SW480 (cell line): ENCODE measurements around the gene TUBGCP3.

Source experiments
- DNase-seq: peaks from one replicate; pipeline ENCODE4 v3.0.0-alpha.2; 2016; ENCODE audit warnings: low spot score

Gene TUBGCP3

DNA sequence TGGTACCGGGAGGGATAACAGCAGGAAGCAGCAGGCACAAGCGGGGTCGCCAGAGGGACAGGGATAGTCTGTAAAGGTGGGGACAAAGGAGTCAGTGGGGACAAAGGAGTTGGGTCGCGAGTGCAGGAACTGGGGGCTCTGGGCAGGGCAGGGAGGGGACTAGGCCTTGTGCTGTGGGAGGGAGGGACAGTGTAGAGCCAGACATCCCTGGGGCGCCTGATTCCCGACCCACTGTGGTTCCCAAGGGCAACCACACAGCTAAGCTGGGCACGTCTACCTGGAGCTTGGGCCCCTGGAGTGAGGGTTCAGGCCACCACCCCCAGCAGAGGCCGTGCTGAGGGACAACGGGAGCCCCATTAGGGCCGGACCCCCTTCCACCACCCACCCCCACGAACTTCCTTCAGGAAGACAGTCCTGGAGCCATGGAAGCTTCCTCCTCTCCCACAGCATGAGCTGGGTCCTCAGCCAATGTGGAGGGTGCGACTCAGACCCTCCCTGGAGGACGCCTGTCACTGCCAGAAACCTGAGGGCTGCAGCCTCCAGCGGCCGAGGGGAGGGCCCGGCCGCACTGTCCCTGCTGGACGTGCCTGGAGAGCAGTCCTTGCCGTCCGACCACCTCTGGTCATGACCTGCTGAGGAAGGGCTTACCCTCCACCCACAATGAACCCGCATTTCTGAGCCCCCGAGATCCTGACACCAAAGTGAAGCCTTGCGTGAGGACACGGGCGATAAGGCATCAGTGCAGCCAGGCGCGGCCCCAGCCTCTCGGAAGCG lies 133.9 kb downstream of the TUBGCP3 start:
- DNase-seq, result no peak

DNA sequence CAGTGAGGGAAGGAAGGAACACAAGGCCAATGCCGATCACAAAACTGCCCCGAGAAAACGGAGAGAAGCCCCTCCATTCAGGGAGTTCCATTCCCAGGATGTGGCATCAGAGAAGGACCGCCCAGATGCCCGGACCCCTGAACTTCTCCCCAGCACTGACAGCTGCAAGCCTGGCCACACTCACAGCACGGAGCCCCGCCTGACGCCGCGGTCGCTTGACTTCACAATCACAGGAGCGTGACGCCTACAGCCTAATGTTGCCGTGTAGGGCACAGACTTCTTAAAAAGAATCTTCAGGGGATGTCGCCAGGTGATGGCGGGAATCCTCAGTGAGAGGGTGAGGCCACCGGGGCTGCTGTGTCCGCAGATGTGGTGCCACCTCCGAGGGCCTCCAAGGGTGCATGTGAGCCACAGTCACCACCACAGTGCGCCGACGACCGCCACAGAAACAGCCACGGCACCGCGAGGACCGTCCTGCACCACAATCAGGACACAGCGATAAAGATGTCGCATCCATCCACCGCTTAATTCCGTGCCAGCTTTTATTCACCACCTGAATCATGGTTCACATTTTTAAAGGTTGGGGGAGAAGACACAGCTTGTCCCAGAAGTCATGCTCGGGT lies 134.6 kb downstream of the TUBGCP3 start:
- no peak for DNase-seq

DNA sequence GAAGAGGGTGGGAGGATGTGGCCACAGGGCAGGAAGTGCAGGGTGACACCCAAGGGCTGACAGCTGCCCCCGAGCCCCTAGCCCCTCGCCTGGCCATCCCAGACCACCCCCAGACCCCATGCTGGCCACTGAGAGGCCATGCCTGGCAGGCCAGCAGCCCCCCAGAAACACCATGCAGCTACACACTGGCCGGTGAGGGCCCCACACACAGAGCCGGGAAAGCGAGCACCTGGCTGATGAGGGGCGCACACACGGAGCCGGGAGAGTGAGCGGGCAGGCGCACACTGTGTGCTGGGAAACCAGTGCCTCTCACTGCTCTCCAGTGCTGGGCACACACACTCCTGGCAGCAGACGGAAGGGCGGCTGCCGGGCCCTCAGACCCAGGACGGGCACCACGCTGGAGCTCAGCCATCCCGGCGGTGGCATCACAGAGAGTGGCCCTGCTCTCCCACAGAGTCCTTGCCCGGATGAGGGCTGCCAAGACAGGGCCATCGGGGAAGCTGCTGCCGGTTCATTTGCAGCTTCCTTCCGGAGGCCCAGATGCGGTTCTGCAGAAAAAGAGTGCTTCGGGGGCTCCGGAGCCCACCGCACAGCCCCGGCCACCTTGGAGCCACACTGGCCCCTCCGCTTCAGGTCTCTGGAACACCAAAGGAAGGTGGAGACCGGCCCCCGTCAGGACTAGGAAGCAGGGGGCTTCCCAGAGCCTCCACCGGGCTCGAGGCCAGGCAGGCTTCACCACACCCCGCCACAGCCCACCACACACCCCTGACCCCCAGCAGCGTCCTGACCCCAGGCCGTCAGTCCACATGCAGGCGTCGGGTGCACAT lies 135.4 kb downstream of the TUBGCP3 start:
- no peak for DNase-seq

DNA sequence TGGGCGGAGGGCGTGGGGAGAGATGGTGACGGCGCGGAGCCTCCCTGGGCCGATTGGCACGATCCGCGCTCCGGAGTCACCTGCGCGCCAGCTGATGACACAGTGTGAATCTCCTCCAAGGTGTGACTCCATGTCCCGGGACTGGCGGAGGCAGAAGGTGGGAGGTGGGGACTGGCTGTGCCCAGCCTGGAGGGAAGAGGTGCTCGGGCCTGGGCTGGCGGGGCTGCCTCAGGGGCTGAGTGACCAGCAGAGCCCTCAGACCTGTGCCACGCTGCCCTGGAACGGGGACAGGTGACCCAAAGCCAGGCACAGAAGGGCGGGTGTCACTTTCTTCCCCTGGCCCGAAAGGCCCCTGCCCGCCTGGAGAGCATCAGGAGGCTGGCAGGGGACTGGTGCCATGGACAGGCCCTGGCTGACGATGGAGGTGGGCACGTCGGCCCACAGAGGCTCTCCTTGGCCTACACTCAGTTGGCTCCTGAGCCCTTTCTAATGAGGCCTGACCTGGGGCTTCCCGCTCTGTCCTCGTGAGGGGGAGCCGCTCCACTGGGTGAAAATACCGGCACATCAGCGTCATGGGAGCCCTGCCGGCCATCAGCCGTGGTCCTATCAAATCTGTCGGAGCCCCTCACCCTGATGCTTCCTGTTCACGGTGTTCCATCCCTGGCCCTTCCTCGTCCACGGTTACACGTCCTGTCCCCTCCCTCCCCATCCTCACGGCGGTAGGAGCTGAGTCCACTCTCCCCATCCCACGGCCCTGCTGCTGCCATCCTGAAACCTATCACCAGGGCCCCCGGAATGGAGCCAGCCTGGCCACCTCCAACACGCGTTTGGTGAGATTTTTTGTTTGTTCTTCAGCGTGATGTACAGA lies 136.2 kb downstream of the TUBGCP3 start:
- DNase-seq, result no peak

DNA sequence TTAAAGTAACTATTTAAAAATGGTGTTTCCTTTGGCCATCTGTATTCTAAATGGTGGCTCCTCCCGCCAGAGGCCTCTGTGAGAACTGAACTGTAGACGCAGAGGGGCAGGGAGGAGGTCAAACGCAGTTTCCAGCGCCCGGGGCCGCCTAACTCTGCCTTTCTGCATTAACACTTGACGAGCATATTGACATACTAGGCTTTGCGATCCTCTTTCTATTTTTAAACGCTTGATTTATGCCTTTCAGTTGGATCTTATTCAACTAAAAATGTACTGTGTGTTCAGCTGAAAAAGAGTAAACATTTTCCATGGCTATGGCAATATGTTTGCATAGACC lies 137.1 kb downstream of the TUBGCP3 start:
- no peak for DNase-seq

DNA sequence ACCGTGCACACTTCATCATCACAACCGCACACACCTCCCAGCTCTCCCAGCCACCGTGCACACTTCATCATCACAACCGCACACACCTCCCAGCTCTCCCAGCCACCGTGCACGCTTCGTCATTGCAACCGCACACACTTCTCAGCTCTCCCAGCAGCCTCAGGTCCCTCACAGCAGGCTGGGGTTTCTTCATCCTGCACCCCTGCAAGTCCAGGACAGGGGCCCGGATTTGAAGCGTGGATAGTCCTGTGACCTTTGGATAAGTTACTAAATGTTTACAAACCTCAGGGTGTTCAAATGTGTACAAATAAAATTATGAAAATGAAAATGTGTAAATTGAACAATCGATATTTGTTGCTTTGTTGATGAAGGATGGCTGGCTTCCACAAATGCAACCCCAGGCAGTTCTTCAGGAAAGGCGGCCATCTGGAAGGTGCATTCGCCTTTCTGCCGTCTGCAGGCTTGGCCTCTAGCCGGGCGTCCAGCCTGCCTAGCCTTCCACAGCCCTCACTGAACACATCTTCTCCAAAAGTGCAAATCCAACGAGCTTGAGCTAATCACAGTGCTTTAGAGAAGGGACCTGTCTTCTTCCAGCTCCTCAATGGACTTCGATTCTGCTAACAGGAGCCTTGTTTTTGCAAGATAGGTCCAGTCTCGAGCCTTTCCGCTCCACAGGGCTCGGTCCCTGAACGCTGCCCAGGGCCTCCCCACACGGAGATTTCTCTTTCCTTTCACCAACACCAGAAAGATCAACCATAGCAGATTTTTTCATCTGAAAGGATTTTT lies 137.6 kb downstream of the TUBGCP3 start:
- DNase-seq, result no peak

DNA sequence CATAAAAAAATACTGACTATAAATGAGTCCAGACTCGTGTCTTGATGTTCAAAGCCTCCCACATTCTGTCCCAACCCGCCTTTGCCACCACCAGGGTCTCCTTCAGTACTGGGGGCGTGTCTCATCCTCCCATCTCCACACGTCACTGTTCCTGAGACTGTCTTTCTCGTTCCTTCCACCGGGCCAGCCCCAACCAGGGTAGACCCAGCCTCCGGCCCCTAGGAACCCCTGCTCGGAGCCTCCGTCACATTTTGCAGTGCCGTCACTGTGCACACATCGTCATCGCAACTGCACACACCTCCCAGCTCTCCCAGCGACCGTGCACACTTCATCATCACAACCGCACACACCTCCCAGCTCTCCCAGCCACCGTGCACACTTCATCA lies 138.4 kb downstream of the TUBGCP3 start:
- no peak for DNase-seq

DNA sequence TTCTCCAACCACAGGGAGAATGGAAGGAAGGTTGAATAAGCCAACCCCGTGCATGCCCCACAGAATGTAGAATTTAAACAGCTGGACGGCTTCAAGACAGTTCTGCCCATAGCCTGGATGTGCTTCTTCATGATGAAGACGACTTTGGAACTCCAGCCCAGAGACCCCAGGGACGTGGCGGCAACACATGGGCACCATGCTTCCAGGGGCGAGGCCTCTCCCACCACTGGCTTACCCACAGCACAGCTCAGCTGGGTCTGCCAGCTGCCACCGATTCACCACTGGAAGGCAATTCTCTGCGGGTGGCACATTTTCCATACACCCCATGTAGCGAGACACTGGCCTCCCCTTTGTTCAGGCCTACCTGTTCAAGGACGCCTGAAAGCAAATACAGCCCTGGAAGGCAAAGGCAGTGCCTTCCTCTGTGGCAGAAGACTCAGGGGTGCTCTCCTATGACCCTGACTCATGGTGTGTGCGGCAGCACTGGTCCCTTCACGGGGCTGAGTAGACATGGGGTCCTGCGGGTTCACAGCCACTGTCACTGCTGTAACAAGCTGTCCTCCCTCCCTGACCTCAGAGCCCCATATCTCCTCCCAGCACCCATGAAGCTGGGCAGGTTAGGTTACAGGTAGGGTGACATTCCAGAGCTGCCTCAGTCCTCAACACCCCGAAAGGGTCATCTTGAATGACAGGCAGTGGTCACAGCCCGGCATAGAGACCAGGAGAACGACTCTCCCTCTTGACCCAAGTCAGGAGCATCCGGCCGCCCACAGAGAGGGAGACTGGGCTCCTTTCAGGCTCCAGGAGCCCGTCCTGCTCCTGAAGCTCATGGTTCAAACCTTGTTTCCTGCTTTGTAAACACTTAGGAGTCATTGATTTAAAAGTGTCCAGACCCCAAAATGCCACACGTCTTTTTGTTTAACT lies 139.1 kb downstream of the TUBGCP3 start:
- DNase-seq, result no peak

DNA sequence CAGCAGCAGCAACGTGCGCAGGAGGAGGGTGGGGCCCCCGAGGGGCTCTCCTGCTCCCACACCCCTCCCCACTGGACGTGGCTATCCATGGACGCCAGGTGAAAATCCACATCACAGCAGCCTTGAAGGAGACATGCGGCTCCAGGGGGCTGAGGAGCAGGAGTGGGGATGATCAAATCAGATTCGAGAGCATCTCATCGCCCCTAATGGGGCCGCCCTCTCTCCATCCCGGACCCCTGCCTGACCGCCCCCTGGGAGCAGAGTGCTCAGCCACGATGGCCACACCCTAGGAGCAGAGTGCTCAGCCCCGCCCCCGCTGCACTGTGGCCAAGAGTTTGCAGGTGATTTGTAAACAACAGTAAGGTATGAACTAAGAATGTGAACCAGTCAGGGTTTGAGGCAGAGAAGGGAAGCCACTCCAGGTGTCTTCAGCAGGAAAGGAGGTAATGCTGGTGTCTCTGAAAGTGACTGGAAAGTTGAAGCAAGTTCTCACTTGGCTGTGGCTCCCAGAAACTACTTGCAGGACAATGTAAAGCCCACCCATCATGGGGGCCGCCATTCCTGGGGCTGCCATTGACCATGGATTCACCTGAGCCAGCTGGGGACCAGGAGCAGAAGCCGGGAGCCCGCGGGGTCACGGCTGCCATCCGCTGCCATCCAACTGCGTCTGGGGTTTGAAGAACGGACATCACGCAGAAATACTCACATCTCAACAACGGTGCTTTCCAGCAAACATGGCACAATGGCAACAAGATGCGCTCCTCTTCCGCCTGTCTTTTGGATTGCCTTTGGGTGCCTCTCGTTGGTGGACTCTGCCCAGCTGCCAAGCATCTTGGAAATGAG lies 140.0 kb downstream of the TUBGCP3 start:
- DNase-seq, result peak; percentile 18

DNA sequence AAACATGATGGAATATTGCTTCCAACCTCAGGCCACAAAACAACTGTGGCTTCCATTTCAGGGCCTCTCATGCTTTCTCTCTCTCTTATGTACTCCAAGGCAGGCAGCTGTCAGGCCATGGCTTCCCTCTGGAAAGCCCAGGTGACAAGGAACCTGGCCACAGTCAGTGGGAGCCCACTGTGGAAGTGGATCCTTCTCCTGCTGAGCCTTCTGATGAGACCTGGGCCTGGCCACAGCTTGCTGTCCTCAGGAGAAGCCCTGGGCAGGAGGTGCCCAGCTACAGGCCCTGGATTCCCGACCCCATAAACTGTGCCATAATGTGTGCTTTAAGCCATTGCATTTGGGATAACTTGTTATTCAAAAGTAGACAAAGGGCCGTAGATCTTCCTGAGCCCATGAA lies 140.6 kb downstream of the TUBGCP3 start:
- DNase-seq, result no peak

DNA sequence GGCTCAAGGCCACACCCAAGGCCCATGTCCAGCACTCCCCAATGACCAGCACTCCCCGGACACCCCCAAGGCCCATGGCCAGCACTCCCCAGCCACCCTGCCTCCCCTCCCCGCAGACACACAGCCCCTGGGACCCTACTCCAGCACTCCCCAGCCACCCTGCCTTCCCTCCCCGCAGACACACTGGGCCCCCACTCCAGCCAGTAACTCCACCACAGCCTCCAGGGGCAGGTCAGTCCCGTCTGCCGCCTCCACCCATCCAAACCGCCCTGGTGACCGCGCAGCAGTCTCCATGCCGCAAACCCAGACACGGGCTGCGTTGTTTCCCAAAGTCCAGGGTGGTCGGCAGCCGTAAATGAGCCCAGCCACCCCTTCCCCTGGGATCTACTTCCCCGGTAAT lies 141.1 kb downstream of the TUBGCP3 start:
- no peak for DNase-seq

DNA sequence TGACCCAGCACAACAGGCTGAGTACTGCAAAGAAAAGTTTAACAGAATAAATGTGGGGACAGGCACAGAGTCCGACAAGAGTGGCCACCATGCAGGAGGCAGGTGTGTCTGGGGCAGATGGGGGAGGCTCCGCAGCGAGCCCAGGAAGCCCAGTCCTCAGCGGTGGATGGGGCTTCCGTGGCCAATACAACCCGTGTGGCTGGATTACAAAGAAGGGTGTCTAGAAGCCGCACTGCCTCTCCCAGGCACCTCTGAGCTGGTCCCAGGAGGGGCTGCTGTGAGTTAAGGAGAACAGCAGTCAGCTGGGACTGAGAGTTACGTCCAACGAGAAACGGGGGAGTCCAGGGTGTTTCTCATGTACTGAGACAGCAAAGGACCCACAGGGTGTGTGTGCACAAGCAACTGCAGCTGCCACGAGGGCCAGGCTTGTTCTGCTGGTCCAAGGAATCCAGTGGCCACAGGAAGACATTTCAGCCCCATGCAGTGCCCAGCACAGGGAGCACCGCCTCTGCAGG lies 141.5 kb downstream of the TUBGCP3 start:
- DNase-seq, result no peak

DNA sequence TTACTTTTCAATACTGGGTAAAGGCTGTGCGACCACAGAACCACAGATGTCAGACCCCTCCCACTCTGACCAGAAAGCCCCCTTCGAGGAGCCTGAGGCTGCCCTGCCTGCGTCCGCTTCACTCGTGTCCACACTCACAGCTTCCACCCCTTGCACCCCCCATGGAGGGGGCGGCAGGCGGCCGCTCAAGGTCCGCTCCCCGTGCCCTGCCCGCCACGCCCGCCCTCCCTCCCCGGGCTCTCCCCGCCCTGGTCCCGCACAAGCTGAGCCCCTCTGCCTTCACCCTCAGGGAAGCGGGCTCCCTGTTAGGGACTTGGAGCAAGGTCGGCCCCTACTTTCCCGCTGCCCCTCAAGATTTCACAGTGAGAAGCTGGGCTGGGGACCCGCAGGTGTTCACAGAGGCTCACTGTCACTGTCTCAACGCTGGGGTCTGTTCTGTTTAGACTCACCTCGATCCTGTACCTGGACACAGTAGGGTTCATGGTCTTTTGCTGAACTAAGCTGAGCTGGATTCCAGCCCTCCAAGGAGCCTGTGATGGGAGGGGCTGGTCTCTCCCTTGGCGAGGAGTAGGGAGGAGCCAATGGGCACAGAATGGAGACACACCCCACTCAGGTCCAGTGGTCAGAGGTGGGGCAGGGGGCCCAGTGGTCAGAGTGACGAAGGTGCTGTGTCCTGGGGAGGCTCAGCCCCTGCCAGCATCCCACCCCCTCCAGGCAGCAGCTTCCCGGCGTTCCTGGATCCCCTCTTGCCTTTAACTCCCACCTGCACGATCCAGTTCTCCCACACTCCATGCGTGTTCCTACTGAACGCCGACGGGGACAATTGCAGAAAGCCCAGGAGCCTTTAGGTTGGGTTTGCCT lies 142.3 kb downstream of the TUBGCP3 start:
- DNase-seq, result no peak

DNA sequence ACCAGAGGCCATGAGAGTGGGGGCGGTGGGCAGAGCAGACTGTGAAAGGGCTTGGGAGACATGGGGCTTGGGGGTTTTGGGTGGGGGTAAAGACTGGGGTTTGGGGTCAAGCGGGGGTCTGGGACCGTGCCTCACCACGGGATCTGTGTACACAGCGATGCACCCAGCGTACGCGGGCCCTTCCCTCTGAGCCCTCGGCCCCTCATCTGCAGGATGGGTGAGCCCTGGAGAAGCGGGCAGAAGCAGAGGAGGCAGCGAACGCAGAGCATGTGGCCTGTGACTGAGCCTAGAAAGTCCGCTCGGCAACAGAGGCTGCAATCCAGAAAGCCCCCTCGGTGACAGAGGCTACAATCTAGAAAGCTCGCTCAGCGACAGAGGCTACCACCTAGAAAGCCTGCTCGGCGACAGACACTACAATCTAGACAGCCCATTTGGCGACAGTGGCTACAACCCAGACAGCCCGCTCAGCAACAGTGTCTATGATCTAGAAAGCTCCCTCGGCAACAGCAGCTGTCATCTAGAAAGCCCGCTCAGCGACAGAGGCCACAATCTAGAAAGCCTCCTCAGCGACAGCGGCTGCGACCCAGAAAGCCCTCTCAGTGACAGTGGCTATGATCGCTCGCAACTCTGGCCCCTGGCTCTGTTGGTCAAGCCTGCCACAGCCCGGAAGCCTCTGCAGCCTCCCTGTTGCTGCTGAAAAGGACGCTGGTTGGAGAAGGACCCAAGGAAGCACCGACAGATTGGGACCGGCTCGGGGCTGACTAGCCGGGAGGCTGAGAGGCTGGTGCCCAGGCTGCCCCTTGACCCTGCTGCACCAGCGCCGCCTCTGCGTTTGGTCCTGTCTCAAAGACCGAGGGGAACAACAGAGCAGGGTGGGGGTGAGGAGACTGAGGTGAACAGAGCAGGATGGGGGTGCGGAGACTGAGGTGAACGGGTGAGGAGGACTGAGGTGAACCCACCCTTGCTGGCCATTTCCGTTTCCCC lies 143.2 kb downstream of the TUBGCP3 start:
- no peak for DNase-seq

DNA sequence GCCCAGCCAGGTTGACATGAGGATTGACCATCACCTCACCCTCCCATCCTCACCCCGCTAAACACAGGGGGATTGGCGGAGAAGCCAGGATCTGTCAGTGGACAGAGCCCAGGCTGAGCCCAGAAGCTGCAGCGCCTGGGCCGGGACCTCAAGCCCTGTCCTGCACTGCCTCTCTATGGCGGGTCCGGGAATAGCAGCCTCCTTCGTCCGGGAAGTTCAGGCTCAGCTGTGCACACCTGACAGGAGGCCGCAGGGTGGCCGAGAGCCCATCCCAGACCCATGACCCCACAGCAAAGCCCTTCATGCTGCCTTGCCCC lies 144.0 kb downstream of the TUBGCP3 start:
- peak; percentile 55 for DNase-seq

DNA sequence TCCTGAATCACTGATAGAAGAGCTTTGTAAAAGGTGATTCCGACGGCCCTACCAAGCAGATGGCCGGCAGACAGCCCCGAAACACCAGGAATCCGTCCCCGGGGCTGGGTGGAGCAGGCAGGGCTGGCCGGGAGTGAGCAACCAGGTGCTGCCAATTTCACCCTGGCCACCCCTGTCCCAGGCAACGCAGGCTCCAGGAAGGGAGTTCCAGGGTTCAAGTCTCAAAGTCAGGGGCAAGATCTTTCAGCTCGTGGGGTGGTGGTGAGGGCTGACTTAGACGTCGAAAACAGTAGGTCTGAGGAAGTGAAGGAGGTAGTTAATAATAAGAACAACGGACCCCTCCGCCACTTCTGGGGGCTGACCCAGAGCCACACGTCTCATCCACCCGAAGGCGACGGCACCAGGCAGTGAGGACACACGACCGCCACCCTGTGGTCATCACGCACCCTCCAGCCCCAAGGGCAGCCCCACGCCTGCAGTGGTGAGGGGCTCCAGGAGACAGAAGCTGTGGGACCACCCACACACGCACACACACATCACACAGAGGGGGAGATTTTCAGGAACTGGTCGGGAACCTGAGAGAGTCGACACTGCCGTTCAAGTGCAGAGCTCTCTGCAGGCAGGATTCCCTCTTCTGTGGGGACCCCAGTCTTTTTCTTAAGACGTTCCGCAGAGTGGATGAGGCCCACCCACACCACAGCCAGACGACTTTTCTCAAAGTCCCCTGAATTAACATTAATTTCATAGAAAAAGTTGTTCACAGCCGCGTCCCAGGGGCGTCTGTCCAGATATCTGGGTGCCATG lies 144.6 kb downstream of the TUBGCP3 start:
- no peak for DNase-seq
